CD4-positive, alpha-beta T cell treated with Interleukin-4 for 4 hours (primary cell): ENCODE data around the gene TMEM121B.

Source experiments
- DNase-seq: peaks from one replicate; pipeline ENCODE4 v3.0.0-alpha.2; 2020

TMEM121B gene

GRCh38 chr22:17086788-17087497, 34.2 kb downstream of the TMEM121B start:
- no peak for DNase-seq

GRCh38 chr22:17086296-17086695, 34.9 kb downstream of the TMEM121B start:
- DNase-seq, result no peak

- DNase-seq, result no peak
Observed at GRCh38 chr22:17085277-17086181, 35.6 kb downstream of the TMEM121B start.

GRCh38 chr22:17084554-17085276, 36.4 kb downstream of the TMEM121B start, which contains the start of gene IL17RA:
Gene IL17RA (plus strand): TSS chr22:17085000. CDS start chr22:17085092, 92 bp downstream.
- DNase-seq, result peak; percentile 92

DNA sequence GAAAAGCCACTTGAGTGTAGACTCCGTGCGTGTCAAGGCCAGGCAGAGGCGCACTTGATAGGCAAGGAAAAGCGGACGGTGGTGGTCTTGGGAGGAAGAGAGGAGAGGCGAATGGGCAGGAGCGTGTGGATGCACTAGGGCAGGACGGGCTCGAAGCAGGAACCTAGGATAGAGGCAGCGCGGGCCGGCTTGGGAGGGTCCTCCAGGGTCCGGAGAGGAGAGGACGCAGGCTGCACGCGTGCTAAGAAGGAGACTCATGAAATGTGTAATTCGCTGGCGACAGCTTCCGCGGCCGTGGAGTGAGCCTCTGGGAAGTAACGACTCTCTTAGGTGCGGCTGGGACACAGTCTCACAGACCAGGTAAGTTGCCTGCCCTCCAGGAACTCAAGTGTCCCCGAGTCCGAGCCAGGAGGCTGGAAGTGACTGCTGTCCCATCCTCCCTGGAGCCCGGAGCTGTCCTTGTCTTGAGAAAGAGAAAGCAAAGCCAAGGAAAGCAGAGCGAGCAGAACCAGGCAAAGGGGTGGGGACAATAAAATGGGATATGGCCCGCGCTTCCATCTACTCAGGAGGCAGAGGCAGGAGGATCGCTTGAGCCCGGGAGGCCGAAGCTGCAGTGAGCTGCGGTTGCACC, 37.2 kb downstream of the TMEM121B start:
- DNase-seq, result no peak

DNA sequence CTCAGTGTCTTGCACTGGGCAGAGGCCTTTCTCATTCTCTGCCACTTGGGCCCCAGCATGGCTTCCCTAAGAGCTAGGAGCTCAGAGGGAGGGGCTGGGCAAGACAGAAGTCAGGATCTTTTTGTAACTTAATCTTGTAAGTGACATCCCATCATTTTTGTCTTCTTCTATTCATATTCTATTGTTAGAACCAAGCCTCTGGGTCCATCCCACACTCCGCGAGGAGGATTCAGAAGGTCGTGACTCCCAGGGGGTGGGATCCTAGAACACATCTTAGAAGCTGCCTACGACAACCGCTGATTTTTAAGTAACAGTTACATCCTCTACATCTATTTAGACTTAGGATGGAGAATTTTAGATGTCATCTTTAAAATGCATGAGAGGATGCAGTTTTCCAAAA, 37.9 kb downstream of the TMEM121B start:
- no peak for DNase-seq

GRCh38 chr22:17079572-17079971, 41.6 kb downstream of the TMEM121B start:
- DNase-seq, result no peak

DNA sequence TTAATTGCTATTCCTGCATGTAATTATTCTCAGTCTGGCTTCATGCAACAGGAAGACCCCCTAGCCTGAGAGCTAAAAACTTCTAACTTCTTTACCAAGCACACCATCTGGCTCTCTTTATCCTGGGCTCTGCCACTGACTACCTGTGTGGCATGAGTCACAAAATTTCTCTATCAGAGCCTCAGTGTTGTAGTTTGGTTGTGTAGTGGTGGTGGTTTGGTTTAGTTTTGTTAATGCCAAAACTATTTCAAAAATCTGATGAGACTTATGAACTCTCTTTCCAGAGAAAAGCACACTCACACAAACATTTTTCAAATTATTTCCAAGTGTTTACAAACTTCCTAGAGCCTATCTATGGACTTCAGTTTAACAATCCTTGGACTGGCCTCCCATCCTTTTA, 43.9 kb downstream of the TMEM121B start:
- DNase-seq, result no peak

DNA sequence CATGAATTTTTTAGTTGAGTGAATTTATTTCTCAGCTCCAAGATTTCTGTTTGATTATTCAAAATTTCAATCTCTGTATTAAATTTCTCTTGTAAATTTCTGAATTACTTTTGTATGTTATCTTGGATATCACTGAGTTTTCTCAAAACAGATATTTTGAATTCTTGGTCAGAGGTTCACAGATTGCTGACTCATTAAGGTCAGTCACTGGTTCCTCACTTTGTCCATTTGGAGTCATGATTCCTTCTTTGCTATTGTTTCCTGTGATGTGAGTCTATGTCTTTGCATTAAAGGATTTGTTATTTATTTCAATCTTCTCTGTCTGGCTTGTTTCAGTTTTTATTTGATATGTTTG, 46.5 kb downstream of the TMEM121B start:
- DNase-seq, result no peak

GRCh38 chr22:17072877-17073276, 48.3 kb downstream of the TMEM121B start:
- DNase-seq, result no peak
